SK-N-SH (cell line): ENCODE measurements around the gene TRAM2. TPM values are rescaled to one million over a fixed set of nuclear protein-coding genes. Genes with fewer than 3 reads are reported as not detected.
A peak's percentile ranks its signal among the peaks of the same experiment; 100 is the strongest.

Experiments used
- CTCF ChIA-PET: fragments of 300-600, 350-600 bp; formaldehyde crosslinking; extraction: SDS; loops from one replicate; lab custom pipeline; 2021; lab: Yijun Ruan, JAX
- POLR2A ChIA-PET: fragments of 350-600 bp; sonication (Branson Sonifier 250); formaldehyde crosslinking; extraction: SDS; loops from one replicate; lab custom pipeline; 2020; ENCODE audit warnings: antibody characterized with exemption, inconsistent platforms; lab: Yijun Ruan, JAX
- DNase-seq: peaks from one replicate; pipeline ENCODE4 v3.0.0; 2012
- H2AFZ ChIP-seq: fragments of 200-600 bp; sonication (generic); 2 replicates; pipeline ENCODE4 v1.8.1; 2016; ENCODE audit warnings: antibody characterized with exemption, mild to moderate bottlenecking, low read depth
- H3F3A ChIP-seq: fragments of 200-600 bp; sonication (generic); replicated peaks from 2 replicates; pipeline ENCODE3; 2016; ENCODE audit warnings: antibody characterized with exemption, mild to moderate bottlenecking; ENCODE audit not compliant: insufficient read depth
- H3K27ac ChIP-seq, 2 experiments: fragments of 200-500 bp in 1 of 2; fragments of 200-600 bp in 1 of 2; sonication (Bioruptor generic) in 1 of 2; sonication (generic), shearing (Covaris generic) in 1 of 2; 2 replicates each; pipeline versions ENCODE4 v1.5.1 to v1.6.1; 2014 to 2016; ENCODE audit warnings: low read depth in 2 of 2, inconsistent platforms in 1 of 2, low read length in 1 of 2, mild to moderate bottlenecking in 1 of 2, mixed read lengths in 1 of 2
- H3K27me3 ChIP-seq: fragments of 200-600 bp; sonication (generic), shearing (Covaris generic); 2 replicates; pipeline ENCODE4 v1.6.1; 2016; ENCODE audit warnings: mixed run types; ENCODE audit not compliant: insufficient read depth
- H3K36me3 ChIP-seq, 2 experiments: fragments of 200-500 bp in 1 of 2; fragments of 200-600 bp in 1 of 2; sonication (Bioruptor generic) in 1 of 2; sonication (generic) in 1 of 2; replicated peaks in 1 of 2; 2 replicates each; pipeline versions ENCODE3 to v1.5.1; 2014 to 2016; ENCODE audit warnings: low read length in 1 of 2, mild to moderate bottlenecking in 1 of 2; ENCODE audit not compliant: insufficient read depth in 2 of 2, control insufficient read depth in 1 of 2
- H3K4me1 ChIP-seq, 2 experiments: fragments of 200-500 bp in 1 of 2; fragments of 200-600 bp in 1 of 2; sonication (Bioruptor generic) in 1 of 2; sonication (generic), shearing (Covaris generic) in 1 of 2; 2 replicates each; pipeline versions ENCODE4 v1.5.1 to v1.6.1; 2014 to 2016; ENCODE audit warnings: low read depth in 1 of 2, low read length in 1 of 2, mixed run types in 1 of 2; ENCODE audit not compliant: insufficient read depth in 2 of 2, control insufficient read depth in 1 of 2
- H3K4me2 ChIP-seq: fragments of 200-600 bp; sonication (generic), shearing (Covaris generic); 2 replicates; pipeline ENCODE4 v1.6.1; 2017; ENCODE audit warnings: mixed run types
- H3K4me3 ChIP-seq, 2 experiments: fragments of 200-500 bp in 1 of 2; fragments of 200-600 bp in 1 of 2; sonication (Bioruptor generic) in 1 of 2; sonication (generic), shearing (Covaris generic) in 1 of 2; 2 replicates each; pipeline versions ENCODE4 v1.5.1 to v1.8.1; 2014 to 2016; ENCODE audit warnings: low read depth in 2 of 2, inconsistent platforms in 1 of 2, low read length in 1 of 2, mild to moderate bottlenecking in 1 of 2, mixed read lengths in 1 of 2, moderate library complexity in 1 of 2
- H3K79me2 ChIP-seq: fragments of 200-600 bp; sonication (generic); 2 replicates; pipeline ENCODE4 v1.8.1; 2017; ENCODE audit warnings: mild to moderate bottlenecking; ENCODE audit not compliant: insufficient read depth
- H3K9ac ChIP-seq: fragments of 200-600 bp; sonication (generic); 2 replicates; pipeline ENCODE4 v1.6.1; 2017; ENCODE audit warnings: mixed run types
- H3K9me2 ChIP-seq: fragments of 200-600 bp; sonication (generic); 2 replicates; pipeline ENCODE4 v1.6.1; 2017; ENCODE audit warnings: mixed run types
- H3K9me3 ChIP-seq: fragments of 200-600 bp; sonication (generic); 2 replicates; pipeline ENCODE4 v1.6.1; 2017; ENCODE audit warnings: mixed run types, mild to moderate bottlenecking, moderate library complexity
- H4K20me1 ChIP-seq: fragments of 200-600 bp; sonication (generic); 2 replicates; pipeline ENCODE4 v1.6.1; 2017; ENCODE audit warnings: mild to moderate bottlenecking, mixed run types; ENCODE audit not compliant: insufficient read depth
- EP300 ChIP-seq, 2 experiments: IDR thresholded peaks; 2 replicates each; pipeline versions ENCODE4 v1.4.0 to v1.6.1; 2012; ENCODE audit warnings: borderline replicate concordance in 1 of 2, low read depth in 1 of 2, low read length in 1 of 2
- EZH2phosphoT487 ChIP-seq: fragments of 200-600 bp; sonication (generic); IDR thresholded peaks from 2 replicates; pipeline ENCODE4 v1.6.1; 2017; ENCODE audit warnings: low read depth, mixed run types, mild to moderate bottlenecking, antibody characterized with exemption, moderate library complexity, borderline replicate concordance
- FOSL2 ChIP-seq: IDR thresholded peaks from 2 replicates; pipeline ENCODE4 v1.4.0; 2012; ENCODE audit warnings: low read depth, mild to moderate bottlenecking, moderate library complexity, borderline replicate concordance
- GATA2 ChIP-seq: sonication (generic); formaldehyde crosslinking; IDR thresholded peaks from 2 replicates; pipeline ENCODE4 v1.5.0; 2020; ENCODE audit warnings: mild to moderate bottlenecking, missing genetic modification reagents
- POLR2AphosphoS5 ChIP-seq: IDR thresholded peaks from 2 replicates; pipeline ENCODE4 v1.6.1; 2012; ENCODE audit warnings: low read depth, low read length
- RXRA ChIP-seq: IDR thresholded peaks from 2 replicates; pipeline ENCODE4 v1.4.0; 2012; ENCODE audit warnings: low read depth, mild to moderate bottlenecking, borderline replicate concordance
- SIN3A ChIP-seq: IDR thresholded peaks from 2 replicates; pipeline ENCODE4 v1.6.1; 2012; ENCODE audit warnings: low read depth, mild to moderate bottlenecking, low read length, moderate library complexity, borderline replicate concordance
- SMC3 ChIP-seq: IDR thresholded peaks from 2 replicates; pipeline ENCODE4 v1.6.1; 2012; ENCODE audit warnings: low read depth, low read length, improper control_type of control experiment
- TAF1 ChIP-seq: IDR thresholded peaks from 2 replicates; pipeline ENCODE4 v1.6.1; 2012; ENCODE audit warnings: low read depth, mild to moderate bottlenecking, low read length, moderate library complexity, borderline replicate concordance
- WGBS: methylation state at CpG from one replicate; pipeline ENCODE4 v1.1.6; 2017; ENCODE audit warnings: low lambda C conversion rate; 5-methylcytosine and 5-hydroxymethylcytosine counted together
- polyA plus RNA-seq, 3 experiments: library from polyadenylated mRNA; depleted of rRNA; stranded (reverse); fragments of >200 nt; gene quantifications; 2 replicates each; pipeline ENCODE4 v1.2.3, GENCODE V29; 2012
- TF ChIP-seq, protein P1 (sequence below): IDR thresholded peaks from 2 replicates; pipeline ENCODE4 v1.4.0; 2012; ENCODE audit warnings: low read depth
- TF ChIP-seq, protein P2 (sequence below): IDR thresholded peaks from 2 replicates; pipeline ENCODE4; 2012
- TF ChIP-seq, protein P3 (sequence below): IDR thresholded peaks from 2 replicates; pipeline ENCODE4 v1.6.1; 2012; ENCODE audit warnings: mild to moderate bottlenecking, low read depth, low read length, moderate library complexity

Gene TRAM2
- polyA plus RNA-seq, 1 of the 3 experiments (the other 2 are of a cell fraction): 26.4 TPM

DNA sequence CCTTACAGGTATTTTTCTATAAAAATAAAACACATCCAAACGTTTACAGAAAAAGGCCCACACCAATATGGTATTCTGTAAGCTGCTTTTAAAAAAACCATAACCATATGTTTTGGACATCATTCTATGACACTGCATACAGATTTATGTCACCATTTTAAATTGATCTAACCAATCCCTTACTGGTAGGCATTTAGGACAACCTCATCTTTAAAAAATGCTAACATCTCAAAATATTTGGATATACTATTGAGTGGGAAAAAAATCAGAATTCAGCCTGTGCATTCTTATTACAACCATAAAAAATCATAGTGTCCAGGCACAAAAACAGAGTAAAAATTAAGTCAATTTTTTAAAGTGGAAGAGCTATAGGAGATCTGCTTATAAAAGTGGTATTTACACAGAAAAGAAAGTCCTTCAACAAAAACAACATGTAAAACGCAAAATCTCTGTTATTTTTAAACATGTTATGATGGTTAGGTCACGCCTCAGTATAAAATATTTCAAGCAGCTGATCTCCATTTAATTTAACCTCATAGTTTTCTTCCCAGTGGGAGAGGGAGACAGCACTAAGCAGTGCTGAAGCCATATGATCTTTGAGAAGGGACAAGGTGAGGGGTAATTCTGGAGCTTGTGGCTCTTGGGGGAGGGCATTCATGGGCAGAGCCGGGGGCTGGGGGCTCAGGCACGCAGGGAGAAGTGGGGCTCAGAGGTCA lies 21.2 kb downstream of the TRAM2 start:
- peak overlapping the region in 1 of 2 experiments; percentile 46; a peak in 3 of 4 replicates for H3K27ac ChIP-seq
- no peak overlapping the region for H2AFZ ChIP-seq
- no peak for DNase-seq
- no peaks in the 10 kb centered on the region for H3K36me3 ChIP-seq
- H3K9ac ChIP-seq: peak overlapping the region; percentile 2; the same call in 1 of the 2 replicates
- H3K79me2 ChIP-seq: peaks cover 99% of the 10 kb centered on the region
- H3K4me2 ChIP-seq: peak overlapping the region; percentile 43
- peaks cover 42% of the 10 kb centered on the region for H3F3A ChIP-seq
- TF ChIP-seq, protein P1, sequence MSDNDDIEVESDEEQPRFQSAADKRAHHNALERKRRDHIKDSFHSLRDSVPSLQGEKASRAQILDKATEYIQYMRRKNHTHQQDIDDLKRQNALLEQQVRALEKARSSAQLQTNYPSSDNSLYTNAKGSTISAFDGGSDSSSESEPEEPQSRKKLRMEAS: no peak
- TF ChIP-seq, protein P2, sequence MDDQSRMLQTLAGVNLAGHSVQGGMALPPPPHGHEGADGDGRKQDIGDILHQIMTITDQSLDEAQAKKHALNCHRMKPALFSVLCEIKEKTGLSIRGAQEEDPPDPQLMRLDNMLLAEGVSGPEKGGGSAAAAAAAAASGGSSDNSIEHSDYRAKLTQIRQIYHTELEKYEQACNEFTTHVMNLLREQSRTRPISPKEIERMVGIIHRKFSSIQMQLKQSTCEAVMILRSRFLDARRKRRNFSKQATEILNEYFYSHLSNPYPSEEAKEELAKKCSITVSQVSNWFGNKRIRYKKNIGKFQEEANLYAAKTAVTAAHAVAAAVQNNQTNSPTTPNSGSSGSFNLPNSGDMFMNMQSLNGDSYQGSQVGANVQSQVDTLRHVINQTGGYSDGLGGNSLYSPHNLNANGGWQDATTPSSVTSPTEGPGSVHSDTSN: 0 out of 2 replicates have a peak, but pooled peaks have one; percentile 17
- TF ChIP-seq RXRA (no peak), SIN3A (no peak)
- TF ChIP-seq, protein P3, sequence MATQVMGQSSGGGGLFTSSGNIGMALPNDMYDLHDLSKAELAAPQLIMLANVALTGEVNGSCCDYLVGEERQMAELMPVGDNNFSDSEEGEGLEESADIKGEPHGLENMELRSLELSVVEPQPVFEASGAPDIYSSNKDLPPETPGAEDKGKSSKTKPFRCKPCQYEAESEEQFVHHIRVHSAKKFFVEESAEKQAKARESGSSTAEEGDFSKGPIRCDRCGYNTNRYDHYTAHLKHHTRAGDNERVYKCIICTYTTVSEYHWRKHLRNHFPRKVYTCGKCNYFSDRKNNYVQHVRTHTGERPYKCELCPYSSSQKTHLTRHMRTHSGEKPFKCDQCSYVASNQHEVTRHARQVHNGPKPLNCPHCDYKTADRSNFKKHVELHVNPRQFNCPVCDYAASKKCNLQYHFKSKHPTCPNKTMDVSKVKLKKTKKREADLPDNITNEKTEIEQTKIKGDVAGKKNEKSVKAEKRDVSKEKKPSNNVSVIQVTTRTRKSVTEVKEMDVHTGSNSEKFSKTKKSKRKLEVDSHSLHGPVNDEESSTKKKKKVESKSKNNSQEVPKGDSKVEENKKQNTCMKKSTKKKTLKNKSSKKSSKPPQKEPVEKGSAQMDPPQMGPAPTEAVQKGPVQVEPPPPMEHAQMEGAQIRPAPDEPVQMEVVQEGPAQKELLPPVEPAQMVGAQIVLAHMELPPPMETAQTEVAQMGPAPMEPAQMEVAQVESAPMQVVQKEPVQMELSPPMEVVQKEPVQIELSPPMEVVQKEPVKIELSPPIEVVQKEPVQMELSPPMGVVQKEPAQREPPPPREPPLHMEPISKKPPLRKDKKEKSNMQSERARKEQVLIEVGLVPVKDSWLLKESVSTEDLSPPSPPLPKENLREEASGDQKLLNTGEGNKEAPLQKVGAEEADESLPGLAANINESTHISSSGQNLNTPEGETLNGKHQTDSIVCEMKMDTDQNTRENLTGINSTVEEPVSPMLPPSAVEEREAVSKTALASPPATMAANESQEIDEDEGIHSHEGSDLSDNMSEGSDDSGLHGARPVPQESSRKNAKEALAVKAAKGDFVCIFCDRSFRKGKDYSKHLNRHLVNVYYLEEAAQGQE: no peak
- no peaks in the 10 kb centered on the region for H3K9me2 ChIP-seq
- peaks cover 27 to 51% of the 10 kb centered on the region in 2 experiments for H3K4me1 ChIP-seq
- H3K9me3 ChIP-seq: no peaks in the 10 kb centered on the region
- ChIA-PET POLR2A (no interaction called here), CTCF (interaction anchor here (1.0 to 1.4 kb wide), 4 partner anchors 11 to 108 kb away, joined by 3 to 9 read pairs (median 4); partner anchors contain the start of gene TRAM2)
- peaks cover 10% of the 10 kb centered on the region for H4K20me1 ChIP-seq
- no peak overlapping the region for H3K4me3 ChIP-seq
- 77% methylated on average over 5 of the region's 5 CpGs for WGBS
- no peaks in the 10 kb centered on the region for H3K27me3 ChIP-seq

DNA sequence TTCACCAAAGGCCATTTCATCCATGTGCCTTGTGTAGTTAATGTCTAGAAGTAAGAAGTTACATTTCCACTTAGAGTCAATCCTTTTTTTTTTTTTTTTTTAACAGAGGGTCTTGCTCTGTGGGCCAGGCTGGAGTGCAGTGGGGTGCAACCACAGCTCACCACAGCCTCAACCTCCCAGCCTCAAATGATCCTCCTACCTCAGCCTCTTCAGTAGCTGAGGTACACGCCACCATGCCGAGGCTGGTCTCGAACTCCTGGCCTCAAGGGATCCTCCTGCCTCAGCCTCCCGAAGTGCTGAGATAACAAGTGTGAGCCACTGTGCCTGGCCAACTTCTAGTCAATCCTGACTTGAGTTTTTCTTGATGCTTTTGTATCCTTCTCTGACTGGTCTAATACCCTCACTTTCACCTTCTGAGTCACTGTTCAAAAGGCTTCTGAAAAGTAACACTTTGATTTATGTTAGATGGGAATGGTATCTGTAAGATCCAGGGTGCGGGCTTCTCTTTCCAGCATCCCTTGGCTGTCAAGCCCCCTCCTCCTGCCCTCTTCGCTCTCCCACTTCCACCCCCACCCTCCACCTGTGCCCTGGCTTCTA lies 22.1 kb downstream of the TRAM2 start:
- H3K9ac ChIP-seq: no peak overlapping the region
- no peaks in the 10 kb centered on the region for H3K27me3 ChIP-seq
- H4K20me1 ChIP-seq: peaks cover 6% of the 10 kb centered on the region
- H3K27ac ChIP-seq: 0 out of 4 replicates have a peak overlapping the region, but pooled peaks of 1 of the 2 experiments have one; percentile 46
- no peaks in the 10 kb centered on the region for H3K36me3 ChIP-seq
- peaks cover 46% of the 10 kb centered on the region for H3F3A ChIP-seq
- no peaks in the 10 kb centered on the region for H3K9me2 ChIP-seq
- H2AFZ ChIP-seq: no peak overlapping the region
- H3K4me3 ChIP-seq: no peak overlapping the region
- DNase-seq: no peak
- H3K9me3 ChIP-seq: no peaks in the 10 kb centered on the region
- ChIA-PET POLR2A (no interaction called here), CTCF (interaction anchor here (1.4 kb wide), 1 partner anchor 22 kb away, joined by 4 read pairs; the partner anchor contains the start of gene TRAM2)
- TF ChIP-seq EZH2phosphoT487 (no peak), POLR2AphosphoS5 (no peak), GATA2 (no peak), TAF1 (no peak), SMC3 (no peak), FOSL2 (no peak), EP300 (IDR thresholded peaks at IDR 0.05; ENCODE audit: borderline replicate concordance in 1 of 2, low read depth in 1 of 2, low read length in 1 of 2) (no peak)
- TF ChIP-seq, all 33 proteins: peak for 0
- peaks cover 36 to 60% of the 10 kb centered on the region in 2 experiments for H3K4me1 ChIP-seq
- WGBS: 98% methylated on average over 6 of the region's 6 CpGs
- peaks cover 99% of the 10 kb centered on the region for H3K79me2 ChIP-seq
- no peak overlapping the region for H3K4me2 ChIP-seq
